Activated naive CD4-positive, alpha-beta T cell (primary cell): ENCODE results near the gene RAB3GAP1.

ENCODE experiments used
- DNase-seq, 4 experiments: peaks; one replicate each; lab custom pipeline; 2025; lab: John Stamatoyannopoulos, UW

RAB3GAP1 gene

DNA sequence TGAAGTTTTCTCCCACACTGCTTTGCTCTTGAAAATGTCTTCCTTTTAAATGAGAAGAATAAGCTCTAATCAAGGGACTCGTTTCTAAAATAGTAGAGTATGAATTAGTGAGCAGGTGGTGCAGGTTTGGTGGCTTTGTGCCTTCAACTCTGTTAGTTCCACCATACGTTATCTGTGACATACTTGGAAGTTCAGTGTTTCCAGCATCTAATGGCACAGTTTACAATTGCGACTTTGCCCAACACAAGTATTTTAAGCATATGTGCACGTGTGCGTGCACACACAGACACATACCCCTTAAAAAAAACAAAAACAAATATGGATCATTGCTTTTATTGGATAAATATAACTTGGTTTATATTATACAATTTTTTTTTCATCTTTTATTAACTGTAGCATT is 111.8 kb downstream of the RAB3GAP1 start:
- DNase-seq: no peak

DNA sequence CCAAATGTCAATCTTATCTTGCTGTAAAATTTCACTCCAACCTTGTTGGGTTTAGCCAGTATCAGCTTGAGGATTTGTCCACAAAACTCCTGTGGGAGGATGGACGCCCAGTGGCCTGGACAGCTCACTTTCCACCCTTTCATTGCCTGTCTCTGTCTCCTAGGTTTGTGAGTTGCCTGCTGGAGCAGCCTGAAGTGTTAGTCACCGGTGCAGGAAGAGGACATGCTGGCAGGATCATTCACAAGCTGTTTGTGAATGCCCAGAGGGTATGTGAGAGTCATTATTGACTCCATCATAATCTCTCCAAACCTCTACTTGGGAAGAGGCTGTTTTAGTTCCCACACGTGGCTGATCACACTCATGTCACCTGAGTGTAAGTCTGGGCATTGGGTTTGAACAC is 112.3 kb downstream of the RAB3GAP1 start:
- DNase-seq: no peak

DNA sequence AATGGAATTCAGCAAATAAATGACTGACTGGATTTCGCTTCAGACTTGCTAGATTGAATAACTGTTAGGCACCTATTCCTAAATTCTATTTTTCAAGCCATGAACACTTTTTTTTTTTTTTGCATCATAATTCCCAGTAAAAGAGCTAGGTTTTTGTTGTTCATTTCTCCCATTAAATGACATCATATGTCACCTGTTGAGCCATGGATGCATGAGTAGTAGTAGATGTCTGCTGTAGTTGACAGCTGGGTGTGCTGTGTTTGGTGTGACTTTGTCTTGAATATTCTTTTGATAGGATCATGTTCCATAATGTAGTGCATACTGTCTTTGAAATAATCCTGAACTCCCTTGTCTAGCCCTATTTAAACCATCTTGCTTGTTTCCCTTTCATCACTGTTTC is 115.2 kb downstream of the RAB3GAP1 start:
- DNase-seq: no peak

DNA sequence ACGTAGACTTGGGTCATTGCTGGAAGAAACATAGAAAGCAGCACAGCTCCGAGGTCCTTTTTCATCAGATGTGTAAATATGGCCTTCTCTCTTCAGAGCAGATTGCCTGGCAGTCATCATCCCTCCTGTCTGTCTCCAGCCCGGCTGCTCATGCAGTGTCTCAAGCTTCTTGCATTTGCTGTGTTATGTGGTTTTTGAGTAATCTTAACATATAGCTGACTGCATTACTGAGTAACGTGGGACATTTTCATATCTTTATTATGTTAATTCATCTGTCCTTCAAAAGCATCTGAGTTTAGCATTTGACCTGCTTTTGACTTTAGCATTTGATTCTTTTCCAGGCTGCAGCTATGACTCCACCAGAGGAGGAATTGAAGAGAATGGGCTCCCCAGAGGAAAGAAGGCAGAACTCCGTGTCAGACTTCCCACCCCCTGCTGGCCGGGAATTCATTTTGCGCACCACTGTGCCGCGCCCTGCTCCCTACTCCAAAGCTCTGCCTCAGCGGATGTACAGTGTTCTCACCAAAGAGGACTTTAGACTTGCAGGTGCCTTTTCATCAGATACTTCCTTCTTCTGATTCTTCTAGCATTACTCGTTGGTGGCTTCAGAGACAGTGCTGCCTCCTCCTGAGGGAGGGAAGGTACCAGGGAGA is 116.2 kb downstream of the RAB3GAP1 start:
- DNase-seq: no peak

DNA sequence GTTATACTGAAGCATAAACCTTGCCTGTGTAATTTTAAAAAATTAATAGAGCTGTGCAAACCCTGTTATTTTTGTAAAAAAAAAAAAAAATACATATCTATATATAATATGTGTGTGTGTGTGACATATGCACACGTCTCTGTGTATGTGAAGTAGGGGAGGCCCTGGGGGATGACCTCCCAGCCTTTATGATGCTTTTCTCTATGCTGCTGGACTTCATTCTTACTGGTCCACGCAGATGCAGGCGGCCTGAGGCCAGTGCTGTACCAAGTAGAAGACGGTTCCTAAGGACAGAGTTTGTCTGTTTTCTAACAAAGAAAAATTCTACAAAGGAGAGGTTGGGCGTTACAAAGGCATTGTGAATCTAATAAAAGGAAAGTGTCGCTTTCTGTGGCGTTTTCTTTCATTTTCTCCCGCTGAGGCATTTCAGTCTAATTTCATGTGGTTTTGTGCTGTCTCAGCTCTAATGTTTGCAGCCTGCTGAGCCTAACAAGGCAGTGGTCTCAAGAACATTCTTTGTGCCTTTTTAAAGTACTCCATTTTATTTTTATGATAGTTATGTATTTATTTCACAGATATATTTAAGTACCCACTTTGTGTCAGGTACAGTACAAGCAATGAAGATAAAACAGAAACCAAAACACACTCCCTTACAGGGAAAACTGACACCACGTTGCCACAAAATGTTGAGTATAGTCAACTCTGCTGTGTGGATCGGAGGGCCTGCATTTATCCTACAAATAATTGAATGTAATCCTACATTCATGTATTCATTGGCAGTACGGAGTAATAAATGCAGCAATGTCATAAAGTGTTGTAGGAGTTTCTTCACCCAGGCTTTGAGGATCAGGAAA is 118.0 kb downstream of the RAB3GAP1 start:
- no peak for DNase-seq

DNA sequence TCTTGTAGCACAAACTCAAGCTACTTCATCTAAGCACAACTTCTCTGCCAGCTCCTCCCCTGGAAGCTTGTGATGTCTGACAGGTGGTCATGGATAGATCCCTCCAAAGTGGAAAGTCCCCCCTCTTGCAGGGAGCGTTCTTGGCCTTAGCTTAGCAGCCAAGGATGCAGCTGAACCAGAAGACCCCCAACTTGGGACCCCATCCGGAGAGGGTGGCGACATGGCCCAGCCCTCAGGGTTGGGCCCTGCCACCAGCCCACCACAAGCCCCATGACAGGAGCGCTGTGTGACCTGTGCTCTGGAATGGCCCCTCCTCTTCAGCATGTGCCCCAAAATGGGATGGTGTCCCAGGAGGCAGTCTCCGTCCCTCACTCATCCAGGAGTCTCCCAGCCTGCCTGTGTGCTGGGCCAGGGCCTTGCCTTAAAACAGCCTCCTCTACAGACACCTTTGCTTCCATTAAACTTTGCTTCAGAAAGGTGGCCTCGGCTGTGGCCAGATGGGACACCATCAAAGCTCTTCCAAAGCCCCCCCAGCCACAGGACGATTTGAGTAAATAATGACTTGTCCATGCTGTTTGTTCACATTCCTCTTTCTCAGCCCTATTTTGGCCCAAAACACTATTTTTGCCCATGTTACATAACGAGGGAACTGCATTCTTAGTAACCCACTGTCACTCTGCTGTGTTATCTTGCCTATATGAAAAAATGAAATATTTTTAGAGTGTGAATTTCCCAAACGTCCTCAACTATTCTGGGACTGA is 122.1 kb downstream of the RAB3GAP1 start:
- DNase-seq: no peak

DNA sequence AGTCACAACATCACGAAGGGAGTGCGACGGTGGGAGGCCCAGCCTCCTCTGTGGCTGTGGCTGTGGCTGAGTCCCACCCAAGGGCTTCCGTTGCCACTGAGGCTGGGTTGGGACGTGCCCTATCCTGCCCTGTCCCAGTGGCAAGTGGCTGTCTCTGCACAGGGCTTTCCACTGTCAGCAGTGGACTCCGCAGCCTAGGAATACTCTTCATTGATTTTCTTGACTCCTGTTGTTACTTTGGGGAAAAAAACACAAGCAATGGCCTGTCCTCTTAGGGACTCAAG is 122.7 kb downstream of the RAB3GAP1 start:
- no peak for DNase-seq

DNA sequence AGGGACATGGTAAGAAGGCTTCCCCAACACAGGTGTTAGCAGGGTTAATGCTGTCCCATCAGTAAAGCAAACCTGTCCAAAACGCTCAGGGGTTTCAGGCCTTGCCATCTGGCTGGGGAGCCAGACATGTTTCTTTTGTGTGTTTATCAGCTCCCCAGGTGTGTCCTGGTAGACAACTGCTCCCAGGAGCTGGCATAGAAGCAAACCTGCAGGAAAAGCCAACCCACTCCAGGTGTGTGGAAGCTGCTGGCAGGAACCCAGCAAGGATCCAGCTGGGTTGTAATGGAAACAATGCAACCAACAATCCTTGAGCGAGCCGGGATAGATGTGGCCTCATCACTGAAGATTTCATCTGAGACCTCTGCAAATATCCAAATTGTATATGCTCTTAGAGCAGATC is 123.1 kb downstream of the RAB3GAP1 start:
- no peak for DNase-seq

DNA sequence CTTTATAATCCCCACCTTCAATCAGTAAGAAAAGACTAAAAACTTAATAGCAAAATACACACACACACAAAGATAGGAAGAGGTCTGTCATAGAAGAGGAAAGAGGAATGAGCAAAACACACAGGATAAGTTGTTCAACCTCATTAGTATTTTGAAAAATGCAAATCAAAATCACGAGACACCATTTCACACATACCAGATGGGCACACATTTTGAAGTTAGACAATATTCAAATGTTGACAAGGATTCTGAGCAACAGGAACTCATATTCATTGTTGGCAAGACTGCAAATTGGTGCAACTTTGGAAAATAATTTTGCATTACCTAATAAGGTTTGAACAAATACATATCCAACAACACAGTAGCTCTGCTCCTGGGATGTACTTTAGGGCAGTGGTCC is 127.6 kb downstream of the RAB3GAP1 start:
- no peak for DNase-seq

DNA sequence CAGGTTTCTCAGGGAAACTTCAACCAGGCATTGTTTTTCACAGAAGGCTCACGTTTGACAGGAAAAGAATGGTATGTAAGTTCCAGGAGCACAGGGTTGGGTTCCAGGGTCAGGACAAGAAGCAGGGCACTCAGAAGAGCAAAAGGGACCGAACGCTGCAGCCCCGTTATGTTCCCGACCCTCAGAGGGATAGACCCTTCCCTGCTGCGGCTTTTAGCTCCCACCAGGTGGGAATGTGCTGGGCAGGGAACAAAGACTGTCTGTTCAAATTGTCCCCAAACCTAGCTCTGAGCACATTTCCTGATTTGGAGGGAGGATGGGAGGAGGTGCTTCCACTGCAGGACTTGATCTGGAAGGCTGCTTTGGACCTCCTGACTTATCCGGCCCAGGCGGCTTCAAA is 130.1 kb downstream of the RAB3GAP1 start:
- DNase-seq: no peak

DNA sequence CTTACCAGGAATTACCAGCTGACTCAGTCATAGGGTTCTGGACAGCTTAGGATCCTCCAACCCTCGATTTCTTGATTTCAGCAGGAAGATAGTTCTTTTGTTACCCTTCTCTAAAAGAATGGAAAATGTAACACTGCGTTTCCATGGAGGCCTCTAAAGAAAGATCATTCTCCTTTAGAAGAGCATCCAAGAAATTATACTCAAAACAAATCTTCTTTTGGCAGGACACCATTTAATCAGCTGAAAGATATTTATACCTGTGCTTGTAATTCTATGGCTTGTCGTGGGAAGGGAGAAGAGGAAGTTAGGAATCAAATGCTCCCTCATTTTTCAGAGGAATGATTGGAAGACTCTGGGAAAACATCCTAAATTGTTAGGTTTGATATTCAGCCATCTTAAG is 130.5 kb downstream of the RAB3GAP1 start:
- no peak for DNase-seq

DNA sequence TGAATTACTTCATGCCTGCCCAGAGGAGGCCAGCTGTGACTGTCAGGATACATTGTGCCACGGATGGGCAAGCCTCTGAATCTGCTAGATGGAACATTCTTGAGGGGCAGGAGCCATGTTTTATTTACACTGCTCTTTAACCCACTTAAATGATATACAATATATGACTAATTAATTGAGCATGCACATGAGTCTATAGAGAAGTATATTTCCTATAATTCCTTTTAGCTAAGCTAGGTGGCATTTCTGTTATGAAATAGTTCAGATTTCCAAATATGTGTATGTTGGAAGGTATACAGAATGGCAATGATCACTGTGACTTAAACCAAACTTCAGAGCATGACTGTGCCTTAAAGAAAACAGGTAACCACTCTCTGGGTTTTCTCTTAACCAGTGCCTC is 131.7 kb downstream of the RAB3GAP1 start:
- no peak for DNase-seq

DNA sequence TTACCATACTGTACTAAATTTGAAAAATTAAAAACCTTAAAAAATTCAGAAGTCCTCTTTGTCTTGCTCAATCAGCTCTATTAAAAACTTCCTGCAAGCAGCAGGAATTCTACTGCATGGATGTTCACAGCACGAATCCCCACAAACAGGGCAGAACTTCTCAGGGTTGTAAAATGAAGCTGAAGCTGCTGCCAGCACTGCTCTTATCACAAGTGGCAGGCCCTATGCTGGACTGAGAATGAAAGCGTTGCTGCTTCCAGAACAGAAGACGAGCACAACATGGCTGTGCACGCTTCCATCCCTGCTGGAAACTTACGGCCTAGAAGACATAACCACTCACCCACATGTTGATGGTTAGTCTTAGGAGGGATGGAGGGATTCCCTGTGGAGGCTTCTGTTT is 134.0 kb downstream of the RAB3GAP1 start:
- no peak for DNase-seq

DNA sequence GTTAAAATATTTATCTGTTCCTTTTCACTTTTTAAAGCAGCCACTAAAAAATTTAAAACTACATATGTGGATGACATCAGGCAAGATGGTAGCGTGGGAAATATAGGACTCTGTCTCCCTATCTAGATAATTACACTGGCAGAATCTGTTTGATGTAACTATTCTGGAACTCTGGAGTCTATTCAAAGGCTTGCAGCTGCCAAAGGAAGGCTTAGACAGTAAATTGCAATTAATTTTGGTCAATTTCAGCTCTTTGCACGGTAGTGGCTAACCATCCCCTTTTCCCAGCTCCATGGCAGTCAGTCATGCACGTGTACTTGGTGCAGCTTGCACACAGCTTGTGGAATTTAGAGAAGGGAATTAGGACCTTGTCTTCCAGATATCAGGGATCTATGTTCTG is 135.2 kb downstream of the RAB3GAP1 start:
- DNase-seq: no peak

DNA sequence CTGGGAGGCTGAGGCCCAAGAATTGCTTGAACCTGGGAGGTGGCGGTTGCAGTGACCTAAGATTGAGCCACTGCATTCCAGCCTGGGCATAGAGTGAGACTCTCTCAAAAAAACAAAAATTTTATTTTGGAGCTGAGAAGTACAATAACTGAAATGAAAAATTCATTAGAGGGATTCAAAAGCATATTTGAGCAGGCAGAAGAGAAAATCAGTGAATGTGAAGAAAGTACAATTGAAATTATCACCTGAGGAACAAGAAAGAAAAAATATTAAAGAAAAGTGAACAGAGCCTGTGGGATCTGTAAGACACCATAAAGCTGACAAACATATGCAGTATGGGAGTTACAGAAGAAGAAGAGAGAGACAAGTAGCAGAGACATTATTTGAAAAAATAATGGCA is 137.1 kb downstream of the RAB3GAP1 start:
- DNase-seq: no peak

DNA sequence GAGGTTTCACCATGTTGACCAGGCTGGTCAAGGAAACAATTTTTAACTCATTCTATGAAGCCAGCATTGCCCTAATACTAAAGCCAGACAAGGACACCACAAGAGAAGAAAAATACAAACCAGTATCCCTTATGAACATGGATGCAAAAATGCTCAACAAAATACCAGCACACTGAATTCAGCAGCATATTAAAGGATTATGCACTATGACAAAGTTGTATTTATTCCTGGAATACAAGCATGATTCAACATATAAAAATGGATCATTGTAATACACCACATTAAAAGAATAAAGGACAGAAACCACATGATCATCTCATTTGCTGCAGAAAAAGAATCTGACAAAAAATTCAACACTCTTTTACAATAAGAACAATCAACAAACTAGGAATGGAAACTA is 138.7 kb downstream of the RAB3GAP1 start:
- no peak for DNase-seq

DNA sequence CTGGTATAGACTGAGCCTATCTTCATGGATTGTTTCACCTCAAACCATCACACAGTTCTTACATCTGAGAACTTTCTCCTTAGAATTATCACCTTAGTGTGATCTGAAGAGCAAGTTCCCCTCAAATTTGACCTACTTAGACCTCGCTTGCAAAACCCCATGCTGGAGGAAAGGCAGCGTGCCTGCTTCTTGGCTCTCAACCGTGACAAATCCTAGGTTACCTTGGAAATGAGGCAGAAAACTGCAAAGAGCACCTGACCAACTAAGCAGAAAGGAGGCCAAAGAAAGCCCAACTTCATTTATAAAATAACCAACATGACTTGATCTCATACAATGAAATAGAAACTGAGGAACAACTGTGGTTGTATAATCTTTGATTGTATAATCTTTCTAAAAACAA is 146.4 kb downstream of the RAB3GAP1 start:
- DNase-seq: no peak

DNA sequence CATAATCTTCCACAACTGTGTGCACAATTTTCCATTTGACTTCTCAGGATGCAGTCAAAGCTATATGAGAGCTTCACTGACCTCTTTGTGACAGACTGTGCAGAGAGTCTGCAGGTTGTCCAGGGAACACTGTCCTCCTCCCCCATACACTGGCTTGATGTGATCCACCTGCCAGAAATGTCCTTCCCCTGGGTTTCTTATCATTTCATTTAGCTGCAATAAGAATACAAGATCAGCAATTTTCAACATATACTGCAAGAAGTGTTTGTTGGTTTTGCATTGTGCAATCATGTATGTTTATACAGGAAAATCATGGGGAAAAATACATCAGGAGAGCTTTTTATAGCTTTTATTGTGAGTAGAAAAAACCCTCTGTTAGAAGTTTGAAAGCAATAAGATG is 150.7 kb downstream of the RAB3GAP1 start:
- DNase-seq: no peak

DNA sequence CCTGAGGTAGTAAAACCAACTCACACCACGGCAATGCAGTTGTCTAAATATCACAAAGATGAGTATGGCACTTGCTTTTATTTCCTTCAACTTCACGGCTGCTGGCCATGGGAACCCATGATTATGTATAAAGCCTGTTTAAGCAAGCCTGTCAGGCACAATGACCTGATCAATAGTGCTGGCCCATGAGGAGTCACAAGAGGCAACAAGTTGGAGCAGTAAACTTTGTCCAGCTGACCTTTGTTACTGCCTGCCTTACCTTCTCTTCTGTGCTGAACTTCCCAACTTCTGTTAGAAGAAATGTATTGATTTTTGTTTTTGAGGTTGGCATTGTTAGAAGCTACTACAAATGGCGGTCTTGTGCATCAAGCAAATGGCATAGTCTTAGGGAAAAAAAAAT is 151.9 kb downstream of the RAB3GAP1 start:
- DNase-seq: no peak

DNA sequence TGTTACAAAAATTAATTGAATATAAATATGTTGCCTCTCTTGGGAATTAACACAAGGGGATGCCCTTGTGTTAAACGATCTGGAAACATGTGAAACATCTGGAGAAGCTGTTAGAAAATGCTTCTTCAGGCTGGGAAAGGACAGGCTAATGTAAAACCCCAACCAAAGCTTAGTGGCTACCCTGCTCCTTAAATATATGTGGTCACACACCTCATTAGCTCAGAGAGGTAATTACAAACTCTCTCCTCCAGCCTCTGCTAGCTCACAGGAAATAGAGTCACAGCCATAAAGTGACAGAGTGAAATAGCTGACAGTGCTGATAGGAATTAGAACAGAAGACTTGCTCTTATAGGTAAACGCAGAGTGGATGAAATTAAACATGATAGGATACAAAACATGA is 155.9 kb downstream of the RAB3GAP1 start:
- no peak for DNase-seq

DNA sequence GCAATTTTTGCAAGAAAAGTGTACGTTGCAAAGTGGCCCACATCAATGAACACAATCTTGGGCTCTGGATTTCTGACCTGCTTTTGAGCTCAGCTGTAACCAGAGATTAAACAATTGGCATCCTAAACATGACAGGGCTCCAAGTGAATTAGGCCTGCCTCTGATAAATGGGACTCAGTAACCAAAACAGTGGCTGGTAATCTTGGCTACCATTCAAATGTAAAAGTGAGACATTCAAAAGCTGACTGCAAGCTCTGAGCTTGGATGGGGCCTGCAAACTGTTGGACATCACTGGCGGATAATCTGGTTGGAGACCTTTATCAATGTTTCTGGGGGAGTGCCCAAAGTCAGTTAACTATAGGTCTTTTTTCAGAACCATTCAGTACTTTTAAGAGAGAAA is 160.7 kb downstream of the RAB3GAP1 start:
- DNase-seq: no peak

DNA sequence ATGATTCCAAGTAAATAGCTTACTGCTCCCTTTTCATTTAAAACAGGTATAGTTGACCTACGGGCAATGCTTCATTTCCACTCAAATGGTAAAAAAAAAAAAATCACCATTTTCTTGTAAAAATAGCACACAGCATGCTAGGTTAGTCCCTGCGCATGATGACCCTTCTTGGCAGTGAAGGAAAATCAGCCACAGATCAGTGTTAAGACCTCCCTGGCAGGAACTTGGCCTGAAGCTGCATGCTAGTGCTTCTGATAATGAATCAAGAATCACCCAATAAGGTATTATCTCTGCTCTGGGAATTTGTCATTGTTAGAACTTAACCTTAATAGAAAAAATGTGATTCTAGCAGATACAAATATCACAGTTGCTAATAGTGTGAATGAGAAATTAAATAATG is 166.3 kb downstream of the RAB3GAP1 start:
- no peak for DNase-seq

DNA sequence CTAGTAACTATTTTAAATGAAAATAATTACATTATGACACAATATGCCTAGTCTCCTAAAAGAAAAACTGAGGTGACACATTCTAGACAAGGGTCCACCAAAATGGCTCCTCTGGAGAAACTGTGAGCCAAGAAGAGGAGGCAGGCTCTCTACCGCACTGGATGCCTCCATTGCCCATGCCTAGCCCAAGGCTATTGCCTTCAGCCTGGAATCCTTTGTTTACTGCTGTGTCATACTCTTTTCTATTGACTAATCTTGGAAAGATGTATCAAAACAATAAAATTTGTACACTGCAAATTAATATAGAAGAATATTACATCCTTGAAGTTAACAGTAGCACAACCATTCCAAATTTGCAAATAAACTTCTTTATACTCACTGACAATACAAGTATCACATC is 167.1 kb downstream of the RAB3GAP1 start:
- no peak for DNase-seq
